ENCODE data around the gene CACNA2D2. TPM values are rescaled to one million over a fixed set of nuclear protein-coding genes. Genes with fewer than 3 reads are reported as not detected.
A peak's percentile ranks its signal among the peaks of the same experiment; 100 is the strongest.

The CACNA2D2 gene
- total RNA-seq, 1 experiment from 2014 or later: 0.59 TPM

- no peak overlapping the region for H3K4me3 ChIP-seq (ENCODE audit: low read depth in 2 of 2, low read length in 2 of 2)
- DNase-seq (ENCODE audit: low read depth, low spot score) (no peak), ATAC-seq (no peak)
- in situ Hi-C loops (cut with HindIII; ENCODE audit: low pct_unique_long_range_greater_than_20kb, low sequenced_read_pairs) (no loop called here), intact Hi-C loops (cut with micrococcal nuclease; ENCODE audit: unreplicated experiment) (no loop called here)
- ChIA-PET CTCF (no interaction called here), POLR2A (no interaction called here)
- H3K27me3 ChIP-seq (ENCODE audit: control insufficient read depth, insufficient read depth, low read length): no peaks in the 10 kb centered on the region
- H3K27ac ChIP-seq (ENCODE audit: low read length): no peak overlapping the region
- TF ChIP-seq REST (IDR thresholded peaks at IDR 0.05; ENCODE audit: insufficient read depth in 1 of 2, low read depth in 2 of 2, low read length in 1 of 2): no peak
- no peak for TF ChIP-seq POLR2AphosphoS5 (IDR thresholded peaks at IDR 0.05; ENCODE audit: low read depth, low read length)
- TF ChIP-seq TCF7L2 (IDR thresholded peaks at IDR 0.05; ENCODE audit: low read depth, low read length): no peak
- TF ChIP-seq CTCF (IDR thresholded peaks at IDR 0.05): no peak
- no peak for TF ChIP-seq SIN3A (IDR thresholded peaks at IDR 0.05; ENCODE audit: borderline replicate concordance, insufficient read depth, low read depth, low read length)
- BruUV-seq (replicated peaks): no TSS peak
- peaks cover 4% of the 10 kb centered on the region; the same call in 1 of the 2 replicates for H3K4me1 ChIP-seq (ENCODE audit: control insufficient read depth, insufficient read depth, low read length)
- no peaks in the 10 kb centered on the region for H3K9me3 ChIP-seq (ENCODE audit: control insufficient read depth, insufficient read depth, low read depth, low read length)
- no peaks in the 10 kb centered on the region for H3K36me3 ChIP-seq (ENCODE audit: control insufficient read depth, insufficient read depth, low read length)
Observed at GRCh38 chr3:50447290-50447840, 56.1 kb downstream of the CACNA2D2 start.

GRCh38 chr3:50445919-50446318 lies 57.5 kb downstream of the CACNA2D2 start:
- no peaks in the 10 kb centered on the region for H3K9me3 ChIP-seq (ENCODE audit: control insufficient read depth, insufficient read depth, low read depth, low read length)
- H3K27ac ChIP-seq (ENCODE audit: low read length): no peak overlapping the region
- H3K4me3 ChIP-seq (ENCODE audit: low read depth in 2 of 2, low read length in 2 of 2): no peak overlapping the region
- DNase-seq (ENCODE audit: low read depth, low spot score) (no peak), ATAC-seq (peak; percentile 46; the same call in 1 of the 2 replicates)
- no peaks in the 10 kb centered on the region for H3K36me3 ChIP-seq (ENCODE audit: control insufficient read depth, insufficient read depth, low read length)
- in situ Hi-C loops (cut with HindIII; ENCODE audit: low pct_unique_long_range_greater_than_20kb, low sequenced_read_pairs): no loop called here
- intact Hi-C loops (cut with micrococcal nuclease; ENCODE audit: unreplicated experiment): no loop called here
- H3K4me1 ChIP-seq (ENCODE audit: control insufficient read depth, insufficient read depth, low read length): peaks cover 4% of the 10 kb centered on the region; the same call in 1 of the 2 replicates
- CTCF ChIA-PET: interaction anchor here (0.6 kb wide), 1 partner anchor 1054 kb away, joined by 18 read pairs; no protein-coding TSS in a partner anchor
- BruUV-seq (replicated peaks): no TSS peak
- TF ChIP-seq CTCF (IDR thresholded peaks at IDR 0.05): no peak
- no peak for TF ChIP-seq SIN3A (IDR thresholded peaks at IDR 0.05; ENCODE audit: borderline replicate concordance, insufficient read depth, low read depth, low read length)
- TF ChIP-seq POLR2AphosphoS5 (IDR thresholded peaks at IDR 0.05; ENCODE audit: low read depth, low read length): no peak
- no peak for TF ChIP-seq REST (IDR thresholded peaks at IDR 0.05; ENCODE audit: insufficient read depth in 1 of 2, low read depth in 2 of 2, low read length in 1 of 2)
- no peak for TF ChIP-seq TCF7L2 (IDR thresholded peaks at IDR 0.05; ENCODE audit: low read depth, low read length)
- H3K27me3 ChIP-seq (ENCODE audit: control insufficient read depth, insufficient read depth, low read length): no peaks in the 10 kb centered on the region
- POLR2A ChIA-PET: no interaction called here
